GM21360 (cell line): Measurements from ENCODE around the gene AGPAT1.
"Not testable (repeated sequence)": the region's sequence is repeated elsewhere in the genome, so short reads cannot be mapped to it uniquely, and the experiment has no call there.

Experiments
- ATAC-seq: cut with Tn5 transposase; IDR thresholded peaks from one replicate; pipeline ENCODE4 v1.9.1; 2021; ENCODE audit warnings: mild to moderate bottlenecking, moderate library complexity; ENCODE audit not compliant: unreplicated experiment

The AGPAT1 gene

DNA sequence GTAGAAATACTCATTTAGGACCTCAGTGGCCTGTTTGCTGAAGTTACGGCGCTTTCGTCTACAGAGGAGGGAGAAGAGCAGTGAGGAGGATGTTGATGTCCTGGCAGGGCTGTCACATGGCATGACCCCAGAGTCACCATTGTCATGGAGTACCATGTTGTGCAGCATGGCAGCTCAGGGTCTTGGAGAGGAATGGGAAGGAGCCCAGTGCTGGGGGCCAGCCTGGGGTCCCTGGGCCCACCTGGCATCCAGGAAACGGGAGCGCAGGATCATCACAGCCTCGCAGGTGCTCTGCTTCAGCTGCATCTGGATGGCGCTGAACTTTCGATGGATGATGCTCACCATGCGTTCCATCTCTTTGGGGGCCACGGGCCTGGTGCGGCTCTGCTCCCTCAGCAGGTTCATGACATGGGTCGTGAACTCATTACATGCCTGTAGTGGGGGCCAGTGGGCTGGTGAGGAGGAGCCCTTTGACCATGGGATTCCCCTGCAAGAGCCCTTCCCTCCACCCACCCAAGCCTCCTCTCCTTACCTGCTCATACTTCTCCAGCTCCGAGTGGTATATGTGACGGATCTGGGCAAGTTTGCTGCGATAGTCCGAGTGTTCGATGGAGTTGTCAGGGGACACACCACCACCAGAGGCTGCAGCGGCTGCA lies 12.0 kb upstream of the AGPAT1 start:
- not testable (repeated sequence) for ATAC-seq

DNA sequence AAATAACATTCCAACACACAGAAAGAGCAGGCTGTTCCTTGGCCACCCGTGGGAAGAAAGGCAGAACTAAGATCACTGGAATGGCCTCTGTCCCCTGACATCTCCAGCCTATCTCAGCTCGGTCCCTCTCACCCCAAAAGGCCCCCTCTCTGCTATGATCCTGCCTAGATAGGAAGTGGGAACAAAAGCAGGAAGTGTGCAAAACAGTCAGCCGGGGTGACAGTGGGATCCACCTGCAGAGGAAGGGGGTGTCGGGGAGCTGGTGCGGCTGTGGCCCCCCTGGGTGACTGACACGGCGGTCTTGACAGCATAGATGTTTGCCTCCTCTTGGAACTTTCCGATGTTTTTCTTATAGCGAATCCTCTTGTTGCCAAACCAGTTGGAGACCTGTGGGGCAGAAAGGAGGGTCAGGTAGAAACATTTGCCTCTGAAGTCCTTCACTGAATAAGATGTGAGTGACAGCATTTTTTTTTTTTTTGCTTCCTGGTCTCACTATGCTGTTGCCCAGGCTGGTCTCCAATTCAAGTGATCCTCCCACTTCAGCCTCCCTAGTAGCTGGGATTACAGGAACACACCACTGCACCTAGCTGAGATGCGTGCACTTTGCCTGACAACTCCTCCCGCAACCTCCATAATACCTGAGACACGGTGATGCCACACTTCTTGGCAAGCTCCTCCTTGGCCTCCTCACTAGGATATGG lies 11.3 kb upstream of the AGPAT1 start:
- no peak for ATAC-seq

DNA sequence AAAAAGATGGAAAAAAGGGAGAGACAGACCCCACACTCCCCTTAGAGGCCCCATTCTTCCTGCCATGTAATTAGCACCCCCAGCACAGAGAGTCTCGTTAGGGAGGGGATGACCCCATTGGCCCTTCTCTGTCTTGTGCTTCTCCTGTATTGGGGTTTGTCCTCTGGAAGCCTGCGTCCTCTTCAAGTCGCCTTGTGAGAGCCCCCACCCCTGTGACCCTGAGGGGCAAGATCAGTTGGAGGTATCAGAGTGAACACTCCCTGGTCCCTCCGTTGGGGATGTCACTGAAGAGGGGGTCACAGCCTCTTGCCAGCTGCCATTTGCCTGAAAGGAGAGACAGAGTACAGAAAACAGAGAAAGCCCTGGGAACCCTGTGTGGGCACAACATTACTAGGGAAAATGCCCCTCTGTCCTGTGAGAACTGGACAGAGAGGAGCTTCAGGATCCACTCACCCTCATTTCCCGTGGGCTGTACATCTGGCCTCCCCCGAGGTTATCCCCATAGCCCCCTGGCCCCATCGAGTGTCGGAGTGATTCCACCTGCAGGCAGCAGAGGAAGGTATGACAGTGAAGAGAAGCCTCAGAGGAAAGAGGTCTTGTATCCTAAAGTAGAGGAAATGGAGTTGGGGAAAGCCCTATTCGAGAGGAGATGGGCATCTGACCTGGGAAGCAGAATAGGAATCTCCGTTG lies 10.4 kb upstream of the AGPAT1 start:
- not testable (repeated sequence) for ATAC-seq

DNA sequence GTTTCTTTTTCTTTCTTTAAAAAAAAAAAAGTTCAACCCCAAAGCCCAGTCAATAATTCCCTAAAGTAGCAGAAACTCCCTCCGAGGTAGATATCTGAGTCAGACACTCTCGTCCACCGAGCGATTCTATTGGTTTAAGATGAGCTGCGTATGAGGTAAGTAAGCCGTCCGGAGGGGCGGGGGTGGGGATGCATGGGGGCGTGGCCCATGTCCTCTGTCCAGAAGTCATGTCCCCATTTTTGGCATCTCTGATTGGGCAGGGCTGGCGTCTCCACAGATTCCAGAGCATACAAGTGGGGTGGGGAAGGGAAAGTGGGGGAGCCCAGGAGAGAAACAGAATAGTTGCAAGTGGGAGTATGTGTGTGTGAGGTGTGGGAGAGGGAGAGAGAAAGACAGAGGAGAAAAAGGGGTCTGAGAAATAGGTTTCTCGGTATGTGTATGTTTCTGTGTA lies 9.8 kb upstream of the AGPAT1 start:
- ATAC-seq, result not testable (repeated sequence)

DNA sequence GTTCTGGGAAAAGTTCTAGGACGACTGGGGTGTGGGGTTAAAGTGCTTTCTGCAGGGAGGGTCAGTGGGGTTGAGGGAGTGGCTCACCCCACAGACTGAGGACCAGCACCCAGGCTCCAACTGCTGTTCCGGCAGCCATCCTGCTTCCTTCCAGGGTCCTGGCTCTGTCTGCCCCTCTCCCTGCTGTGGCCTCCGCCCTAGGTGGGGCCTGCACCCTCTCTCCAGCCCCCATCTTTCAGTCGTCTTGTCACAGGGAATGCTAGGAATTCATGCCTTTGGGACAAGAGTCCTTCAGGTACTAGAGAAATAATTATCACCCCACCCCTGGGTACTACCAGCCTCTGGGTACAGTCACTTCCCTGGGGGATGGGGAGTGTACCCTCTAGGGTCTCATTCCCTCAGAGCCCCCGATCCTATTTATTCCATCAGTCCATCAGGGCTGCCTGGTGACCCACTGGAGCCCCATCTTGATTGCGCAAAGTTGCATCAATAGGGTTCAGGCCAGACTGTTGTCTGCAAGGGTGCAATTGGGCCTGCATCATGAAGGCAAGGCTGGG lies 8.3 kb upstream of the AGPAT1 start, which contains the start of gene AGER:
AGER (minus strand) TSS at position 170 of the 557 bp plus-strand sequence; CDS start at position 139, 31 bp downstream.
- ATAC-seq, result no peak

DNA sequence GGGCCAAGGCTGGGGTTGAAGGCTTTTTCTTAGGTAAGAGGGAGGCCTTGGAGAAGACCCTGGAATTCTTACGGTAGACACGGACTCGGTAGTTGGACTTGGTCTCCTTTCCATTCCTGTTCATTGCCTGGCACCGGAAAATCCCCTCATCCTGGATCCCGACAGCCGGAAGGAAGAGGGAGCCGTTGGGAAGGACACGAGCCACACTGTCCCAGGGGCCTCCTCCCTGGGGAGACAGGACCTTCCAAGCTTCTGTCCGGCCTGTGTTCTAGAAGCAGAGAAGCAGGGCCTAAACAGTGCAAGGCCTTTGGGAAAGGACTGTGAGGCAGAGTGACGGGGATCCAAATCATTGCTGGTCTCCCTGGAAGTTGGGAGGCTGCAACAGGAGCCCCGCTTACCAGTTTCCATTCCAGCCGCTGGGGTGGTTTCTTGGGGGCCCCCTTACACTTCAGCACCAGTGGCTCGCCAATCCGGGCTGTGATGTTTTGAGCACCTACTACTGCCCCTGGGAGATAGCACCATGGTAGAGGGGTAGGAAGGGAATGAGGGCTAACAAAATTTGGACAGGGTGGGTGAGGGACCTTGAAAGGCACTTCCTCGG lies 7.7 kb upstream of the AGPAT1 start:
- ATAC-seq, result no peak

DNA sequence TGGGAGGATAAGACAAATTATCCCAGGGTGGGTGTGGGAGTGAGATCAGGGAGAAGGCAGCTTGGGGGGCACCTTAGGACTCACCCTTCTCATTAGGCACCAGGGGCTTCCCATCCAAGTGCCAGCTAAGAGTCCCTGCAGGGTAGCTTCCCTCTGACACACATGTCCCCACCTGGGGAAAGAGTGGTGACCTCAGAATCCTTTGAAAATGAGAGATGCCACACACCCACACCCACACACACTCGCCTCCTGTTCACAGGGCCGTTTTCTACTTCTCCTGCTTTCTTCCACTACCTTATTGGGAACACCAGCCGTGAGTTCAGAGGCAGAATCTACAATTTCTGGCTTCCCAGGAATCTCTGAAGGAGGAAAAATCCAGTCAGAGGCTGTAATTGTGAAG lies 7.1 kb upstream of the AGPAT1 start:
- ATAC-seq, result no peak

DNA sequence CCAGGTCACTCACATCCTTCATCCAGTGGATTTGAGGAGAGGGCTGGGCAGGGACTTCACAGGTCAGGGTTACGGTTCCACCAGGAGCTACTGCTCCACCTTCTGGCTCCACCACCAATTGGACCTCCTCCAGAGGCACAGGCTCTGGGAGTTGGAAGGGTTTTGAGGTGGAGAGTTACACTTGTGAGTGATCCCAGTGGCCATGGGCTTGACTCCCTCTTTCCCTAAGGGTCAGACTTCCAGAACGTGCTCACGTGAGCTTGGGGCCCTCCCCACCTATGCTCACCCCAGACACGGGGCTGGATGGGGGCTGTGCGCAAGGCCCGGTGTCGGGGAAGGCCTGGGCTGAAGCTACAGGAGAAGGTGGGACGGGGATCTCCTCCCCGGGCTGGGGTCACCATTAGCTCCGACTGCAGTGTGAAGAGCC lies 6.7 kb upstream of the AGPAT1 start:
- no peak for ATAC-seq

DNA sequence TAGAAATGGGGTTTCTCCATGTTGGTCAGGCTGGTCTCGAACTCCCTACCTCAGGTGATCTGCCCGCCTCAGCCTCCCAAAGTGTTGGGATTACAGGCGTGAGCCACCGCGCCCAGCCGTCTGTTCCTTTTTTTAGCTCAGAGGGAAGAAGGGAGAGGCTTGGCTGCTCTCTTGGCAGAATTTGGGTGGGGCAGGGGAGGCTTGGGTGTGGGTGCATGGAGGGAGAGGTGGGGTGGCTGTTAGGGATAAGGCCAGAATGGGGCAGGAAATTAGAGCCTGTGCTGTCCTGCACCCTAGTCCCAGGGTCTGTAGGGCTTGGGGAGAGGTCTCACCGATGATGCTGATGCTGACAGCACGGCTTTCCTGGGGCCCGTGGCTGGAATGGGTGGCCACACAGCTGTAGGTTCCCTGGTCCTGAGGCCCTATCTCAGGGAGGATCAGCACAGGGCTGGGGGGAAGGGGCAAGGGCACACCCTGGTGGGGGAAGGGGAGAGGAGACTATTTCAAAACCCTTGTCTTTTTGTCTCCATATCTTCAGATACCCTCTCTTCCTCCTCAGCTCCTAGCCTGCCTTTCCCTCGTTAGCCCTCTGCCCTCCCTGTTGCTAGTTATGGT lies 6.1 kb upstream of the AGPAT1 start:
- no peak for ATAC-seq

DNA sequence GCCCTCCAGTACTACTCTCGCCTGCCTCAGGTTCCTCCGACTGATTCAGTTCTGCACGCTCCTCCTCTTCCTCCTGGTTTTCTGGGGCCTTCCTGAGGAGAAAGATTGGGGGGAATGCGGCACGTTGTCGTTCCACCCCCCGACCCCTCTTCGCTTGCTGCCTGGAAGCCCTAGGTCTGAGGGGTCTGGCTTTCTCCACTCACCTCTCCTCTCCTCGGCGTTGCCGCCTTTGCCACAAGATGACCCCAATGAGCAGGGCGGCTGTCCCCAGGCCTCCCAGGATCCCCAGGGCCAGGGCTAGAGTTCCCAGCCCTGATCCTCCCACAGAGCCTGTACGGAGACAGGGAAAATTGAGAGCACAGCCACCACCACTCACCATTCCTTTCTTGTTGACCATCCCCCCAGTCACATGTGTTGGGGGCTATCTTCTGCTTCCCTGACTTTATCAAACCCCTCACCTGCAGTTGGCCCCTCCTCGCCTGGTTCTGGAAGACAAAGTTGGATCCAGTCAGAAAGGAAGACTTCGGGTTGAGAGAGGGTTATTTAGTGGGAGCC lies 5.3 kb upstream of the AGPAT1 start:
- no peak for ATAC-seq

DNA sequence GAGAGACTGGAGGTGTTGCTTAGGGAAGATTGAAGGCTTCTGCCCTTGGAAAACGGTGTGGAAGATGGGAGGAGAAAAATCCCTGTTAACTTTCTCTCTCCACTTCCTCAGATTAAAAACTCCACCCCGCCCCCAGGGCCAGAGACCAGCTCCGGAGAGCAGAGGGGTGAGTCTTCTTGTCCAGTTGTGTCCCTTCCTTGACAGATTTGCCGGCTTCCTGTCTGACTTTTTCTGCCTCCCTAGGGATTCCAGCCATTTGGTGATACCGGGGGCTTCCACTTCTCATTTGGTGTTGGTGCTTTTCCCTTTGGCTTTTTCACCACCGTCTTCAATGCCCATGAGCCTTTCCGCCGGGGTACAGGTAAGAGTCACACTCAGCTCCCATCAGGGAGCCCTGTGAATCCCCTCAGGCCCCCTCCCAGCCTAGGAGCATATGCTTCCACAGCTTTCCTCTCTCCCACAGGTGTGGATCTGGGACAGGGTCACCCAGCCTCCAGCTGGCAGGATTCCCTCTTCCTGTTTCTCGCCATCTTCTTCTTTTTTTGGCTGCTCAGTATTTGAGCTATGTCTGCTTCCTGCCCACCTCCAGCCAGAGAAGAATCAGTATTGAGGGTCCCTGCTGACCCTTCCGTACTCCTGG lies 4.0 kb upstream of the AGPAT1 start:
- no peak for ATAC-seq

DNA sequence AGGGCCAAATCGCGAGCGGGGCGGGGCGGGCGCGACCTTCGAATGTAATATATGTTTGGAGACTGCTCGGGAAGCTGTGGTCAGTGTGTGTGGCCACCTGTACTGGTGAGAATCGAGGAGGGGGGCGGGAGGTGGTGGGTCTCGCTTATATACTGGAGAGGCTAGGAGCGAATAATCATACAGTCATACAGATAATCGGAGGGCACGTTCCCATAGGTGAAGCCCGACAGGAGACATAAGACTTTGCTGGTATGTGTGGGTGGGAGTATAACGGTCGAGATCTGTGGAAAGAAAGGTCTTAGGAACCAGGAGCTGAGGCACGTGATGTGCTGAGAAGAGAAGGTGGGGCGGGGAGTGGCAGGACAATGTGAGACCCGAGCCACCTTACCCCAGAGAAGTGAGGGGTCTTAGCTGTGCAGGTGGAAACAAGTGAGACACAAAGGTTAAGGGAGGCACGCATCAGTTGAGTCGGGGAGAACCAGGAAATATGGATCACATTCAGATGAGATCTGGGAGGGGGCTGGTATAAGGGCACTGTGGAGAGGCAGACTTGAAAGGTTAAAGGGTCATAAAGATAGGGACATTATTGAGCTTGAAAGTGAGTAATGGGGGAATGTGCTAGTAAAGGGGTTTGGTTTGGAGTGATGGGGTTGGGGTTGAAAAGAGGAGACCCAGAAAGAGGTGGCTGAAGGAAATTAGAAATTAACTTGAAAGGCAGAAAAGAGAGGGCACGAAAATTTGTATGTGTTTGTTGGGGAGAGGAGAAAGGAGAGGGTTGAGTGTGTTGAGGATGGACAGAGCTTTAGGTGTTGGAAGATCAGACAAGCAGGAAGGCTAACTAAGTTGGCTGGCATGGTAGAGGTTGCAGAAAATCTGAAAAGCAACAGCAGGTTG lies 2.9 kb upstream of the AGPAT1 start:
- no peak for ATAC-seq

DNA sequence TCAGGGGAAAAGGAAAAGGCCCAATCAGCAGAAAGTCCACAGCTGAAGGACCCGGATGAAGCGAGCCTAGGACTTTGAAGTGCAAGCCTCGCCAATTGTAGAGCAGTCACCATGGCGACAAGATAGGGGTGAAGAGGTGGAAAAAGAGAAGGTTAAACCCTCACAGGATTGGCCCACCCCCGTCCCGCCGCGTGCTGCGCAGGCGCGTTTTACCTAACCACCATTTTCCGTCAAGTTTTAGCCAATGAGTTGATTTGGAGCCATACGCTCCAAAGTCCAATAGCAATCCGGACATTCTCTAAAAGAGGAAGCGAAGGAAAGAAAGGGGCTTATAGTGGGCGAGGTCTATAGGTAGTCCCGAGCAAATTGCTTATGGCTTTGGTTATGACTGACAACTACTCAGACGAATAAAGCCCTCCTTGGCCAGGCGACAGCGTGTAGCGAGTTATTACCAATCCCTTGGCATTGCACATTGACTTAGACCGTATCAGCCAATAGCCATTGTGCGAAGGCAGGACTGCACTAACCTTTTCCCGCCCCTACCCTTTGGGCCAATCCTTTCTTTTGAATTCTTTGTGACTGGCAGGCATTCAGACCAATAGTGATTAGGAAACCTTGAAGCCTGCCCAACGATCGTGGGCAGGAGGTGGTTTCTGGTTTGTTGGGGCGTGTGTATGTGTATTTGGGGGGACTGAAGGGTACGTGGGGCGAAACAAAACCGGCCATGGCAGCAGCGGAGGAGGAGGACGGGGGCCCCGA lies 2.1 kb upstream of the AGPAT1 start, which contains the start of gene RNF5:
RNF5 (plus strand) TSS at position 618 of the 759 bp plus-strand sequence; CDS start at position 725, 107 bp downstream.
- peak; percentile 73 for ATAC-seq

DNA sequence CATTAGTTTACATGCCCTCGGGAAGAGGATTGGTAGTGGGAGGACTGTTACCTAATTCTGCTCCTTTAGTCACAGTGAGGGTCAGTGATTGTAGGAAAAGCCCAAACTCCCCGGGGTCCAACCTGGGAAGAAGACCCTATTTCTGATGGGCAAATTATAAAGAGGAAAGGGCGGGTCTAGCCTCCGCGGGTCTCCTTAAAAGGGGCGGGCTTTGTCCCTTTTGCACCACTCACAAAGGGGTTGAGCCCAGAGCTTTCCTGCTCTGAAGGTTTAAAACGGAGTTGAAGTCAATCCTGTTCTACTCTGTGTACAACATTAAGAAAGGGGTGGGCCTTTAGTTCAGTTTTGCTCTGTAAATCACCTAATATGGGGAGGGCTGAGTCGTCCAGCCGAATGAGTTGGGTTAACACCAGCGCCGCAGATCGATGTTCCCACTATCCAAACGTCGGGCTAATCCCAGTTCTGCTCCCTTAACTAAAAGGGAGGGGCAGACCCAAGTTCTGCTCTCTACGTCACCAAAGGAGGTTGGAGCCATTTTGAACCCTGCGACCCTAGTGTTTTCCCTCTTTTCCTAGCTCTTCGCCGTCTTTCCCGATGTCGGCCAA lies 1.4 kb upstream of the AGPAT1 start:
- no peak for ATAC-seq

DNA sequence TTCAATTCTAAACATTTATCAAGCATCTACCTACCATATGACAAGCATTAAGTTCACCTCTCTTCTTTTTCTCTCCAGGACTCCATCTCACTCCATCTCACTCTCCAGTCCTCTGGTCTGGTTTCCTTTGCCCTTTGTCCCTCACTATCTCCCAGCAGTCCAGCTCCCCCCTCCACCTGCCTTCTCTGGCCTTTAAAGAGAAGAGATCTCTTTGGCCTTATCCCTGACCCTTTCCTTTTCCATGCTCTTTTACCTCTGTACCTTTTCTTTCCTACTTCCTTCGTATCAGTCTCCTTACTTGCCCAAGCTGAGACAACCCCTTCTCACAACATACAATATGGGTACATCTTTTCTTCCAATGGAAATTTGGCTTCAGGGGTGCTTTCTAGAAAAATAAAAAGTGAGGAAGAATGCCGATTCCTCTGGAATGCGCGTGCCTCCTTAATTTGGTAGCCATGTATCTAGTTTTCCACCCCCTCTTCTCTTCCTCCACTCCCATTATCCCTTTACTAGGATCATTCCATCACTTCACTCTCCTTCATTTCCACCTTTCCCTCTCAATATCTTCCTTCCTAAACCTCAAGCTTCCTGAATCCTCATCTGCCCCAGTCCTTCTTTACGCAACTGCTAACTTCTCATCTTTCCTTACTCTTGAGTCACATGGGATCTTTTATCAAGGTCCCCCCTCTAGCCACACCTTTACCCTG lies 745 bp upstream of the AGPAT1 start:
- ATAC-seq, result no peak

DNA sequence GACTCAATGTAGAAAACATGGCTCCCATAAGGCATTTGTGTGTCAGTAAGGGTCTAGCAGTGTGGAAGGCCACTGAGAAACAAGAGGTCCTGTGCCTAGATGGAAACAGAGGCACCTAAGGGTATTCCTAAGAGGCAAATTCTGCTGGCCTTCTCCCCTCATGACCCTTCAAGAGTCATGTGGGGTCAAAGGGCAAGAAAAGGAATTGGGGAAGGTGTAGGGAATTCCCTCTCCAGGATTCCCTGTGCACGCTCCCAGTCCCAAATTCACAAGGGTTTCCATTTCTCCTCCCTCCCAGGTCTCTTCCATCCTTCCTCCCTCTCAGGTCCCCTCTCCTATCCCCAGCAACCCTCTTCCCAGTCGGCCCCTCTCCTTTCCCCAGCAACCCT lies 568 bp downstream of the AGPAT1 start:
- no peak for ATAC-seq

DNA sequence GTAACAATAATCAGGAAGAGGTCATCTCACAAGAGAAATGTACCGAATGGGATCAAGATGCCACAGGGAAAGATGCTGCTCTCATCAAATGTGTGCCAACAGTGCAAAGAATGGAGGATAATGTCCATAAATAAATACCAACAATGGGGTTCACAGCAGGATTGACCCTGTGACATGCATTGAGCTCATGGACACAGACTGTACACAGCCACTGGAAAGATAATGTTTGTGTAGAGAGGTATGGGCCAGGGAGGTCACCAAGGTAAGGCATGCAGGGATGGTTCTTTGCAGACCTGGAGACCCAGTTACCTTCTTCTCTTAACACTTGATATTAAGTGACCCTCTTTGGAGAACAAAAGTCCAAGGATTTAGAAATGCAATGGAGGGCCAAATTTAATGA lies 1.5 kb downstream of the AGPAT1 start:
- no peak for ATAC-seq
